GM18508 (cell line): ENCODE data around the gene PAX9.

Source experiments
- ATAC-seq: cut with Tn5 transposase; IDR thresholded peaks from one replicate; pipeline ENCODE4 v1.9.1; 2021; ENCODE audit warnings: moderate number of reproducible peaks; ENCODE audit not compliant: insufficient read depth, unreplicated experiment

PAX9 gene

GRCh38 chr14:36661506-36662257, at the start of gene PAX9:
Gene PAX9, plus strand, starts transcription at chr14:36661860. Its CDS starts 230 bp downstream, at chr14:36662090.
- peak; percentile 79 for ATAC-seq

- no peak for ATAC-seq
Observed at GRCh38 chr14:36617824-36618223, 43.8 kb upstream of the PAX9 start.

GRCh38 chr14:36618641-36619040, 43.0 kb upstream of the PAX9 start:
- ATAC-seq = no peak

- no peak for ATAC-seq
Observed at GRCh38 chr14:36619131-36619530, 42.5 kb upstream of the PAX9 start.

- no peak for ATAC-seq
Observed at GRCh38 chr14:36619853-36620252, 41.8 kb upstream of the PAX9 start.

GRCh38 chr14:36625014-36625413, 36.6 kb upstream of the PAX9 start:
- no peak for ATAC-seq

- no peak for ATAC-seq
Observed at GRCh38 chr14:36625436-36625835, 36.2 kb upstream of the PAX9 start.

GRCh38 chr14:36626151-36626550, 35.5 kb upstream of the PAX9 start:
- ATAC-seq = no peak

- no peak for ATAC-seq
Observed at GRCh38 chr14:36627981-36628380, 33.7 kb upstream of the PAX9 start.

GRCh38 chr14:36633580-36633979, 28.1 kb upstream of the PAX9 start:
- ATAC-seq = no peak

- ATAC-seq = no peak
Observed at GRCh38 chr14:36646664-36647416, 14.8 kb upstream of the PAX9 start.

- ATAC-seq = no peak
Observed at GRCh38 chr14:36647417-36647823, 14.2 kb upstream of the PAX9 start.

- ATAC-seq = no peak
Observed at GRCh38 chr14:36647824-36648753, 13.6 kb upstream of the PAX9 start.

- no peak for ATAC-seq
Observed at GRCh38 chr14:36649872-36650650, 11.6 kb upstream of the PAX9 start.

- ATAC-seq = no peak
Observed at GRCh38 chr14:36652542-36653201, 9.0 kb upstream of the PAX9 start.

- ATAC-seq = no peak
Observed at GRCh38 chr14:36653413-36653812, 8.2 kb upstream of the PAX9 start.

GRCh38 chr14:36653962-36654793, 7.5 kb upstream of the PAX9 start:
- no peak for ATAC-seq

GRCh38 chr14:36654794-36655381, 6.8 kb upstream of the PAX9 start:
- ATAC-seq = no peak
